Measurements from ENCODE around the gene SNRNP200. TPM values are rescaled to one million over a fixed set of nuclear protein-coding genes. Genes with fewer than 3 reads are reported as not detected.
A peak's percentile ranks its signal among the peaks of the same experiment; 100 is the strongest.

The SNRNP200 gene
- total and polyA plus RNA-seq, 2 donors (not counting 1 experiment from before 2014, with no cell fraction given), result 211 to 216 TPM

- Histone ChIP-seq H3K9ac (ENCODE audit: low read length) (no peak overlapping the region), H3K4me1 (ENCODE audit: control insufficient read depth in 2 of 2, insufficient read depth in 2 of 2, low read length in 2 of 2) (peaks cover 15 to 40% of the 10 kb centered on the region in 2 donors), H3K79me2 (ENCODE audit: control insufficient read depth, insufficient read depth, low read length) (peaks cover 29% of the 10 kb centered on the region), H3K4me3 (ENCODE audit: control extremely low read depth in 1 of 5, extremely low read depth in 1 of 5, insufficient read depth in 1 of 5, low read depth in 2 of 5, low read length in 4 of 5) (no peak overlapping the region), H3K27ac (ENCODE audit: low read length in 2 of 2) (no peak overlapping the region), H3K9me3 (ENCODE audit: control extremely low read depth in 1 of 3, control insufficient read depth in 2 of 3, insufficient read depth in 1 of 3, low read length in 2 of 3) (no peaks in the 10 kb centered on the region), H3K27me3 (replicated peaks in 1 of 4; ENCODE audit: control extremely low read depth in 1 of 4, control insufficient read depth in 3 of 4, insufficient read depth in 4 of 4, low read length in 3 of 4) (no peaks in the 10 kb centered on the region), H3K4me2 (replicated peaks; ENCODE audit: low read depth, low read length, poor library complexity, severe bottlenecking) (no peak overlapping the region), H2AFZ (ENCODE audit: insufficient read depth, low read depth, low read length, poor library complexity, severe bottlenecking) (no peak overlapping the region), H3K36me3 (replicated peaks in 1 of 2; ENCODE audit: control extremely low read depth in 1 of 2, control insufficient read depth in 1 of 2, extremely low read depth in 1 of 2, insufficient read depth in 2 of 2, low read length in 1 of 2) (no peaks in the 10 kb centered on the region), H4K20me1 (ENCODE audit: control insufficient read depth, insufficient read depth, low read length, poor library complexity, severe bottlenecking) (no peaks in the 10 kb centered on the region)
- H3K27me3 Mint-ChIP-seq, result no peaks in the 10 kb centered on the region
- DNase-seq (no peak), ATAC-seq (ENCODE audit: low read depth) (no peak)
- WGBS (ENCODE audit: insufficient coverage), result 85% methylated on average over 1 of the region's 9 CpGs
- H3K4me3 Mint-ChIP-seq, result no peak overlapping the region
- no peaks in the 10 kb centered on the region for H3K9me3 Mint-ChIP-seq (ENCODE audit: insufficient read depth)
- H3K4me1 Mint-ChIP-seq, result peaks cover 57% of the 10 kb centered on the region
- ChIA-PET POLR2A (interaction anchor here (0.6 kb wide), 1 partner anchor 35 kb away, joined by 4 read pairs; the partner anchor contains the start of gene SNRNP200), CTCF (no interaction called here)
- intact Hi-C loops (cut with micrococcal nuclease), result no loop called here
- peak overlapping the region; percentile 57 for H3K27ac Mint-ChIP-seq
- TF ChIP-seq CTCF (IDR thresholded peaks at IDR 0.05) (no peak), EZH2 (IDR thresholded peaks at IDR 0.05; ENCODE audit: borderline replicate concordance, insufficient read depth, low read depth, low read length, poor library complexity, severe bottlenecking) (no peak)
These were observed 35.4 kb upstream of the SNRNP200 start for GRCh38 chr2:96340493-96341414.

GRCh38 chr2:96336873-96337272 lies 31.5 kb upstream of the SNRNP200 start:
- H3K4me3 Mint-ChIP-seq, result no peak overlapping the region
- Histone ChIP-seq H4K20me1 (ENCODE audit: control insufficient read depth, insufficient read depth, low read length, poor library complexity, severe bottlenecking) (no peaks in the 10 kb centered on the region), H3K4me2 (replicated peaks; ENCODE audit: low read depth, low read length, poor library complexity, severe bottlenecking) (peak overlapping the region; percentile 1), H3K4me3 (ENCODE audit: control extremely low read depth in 1 of 5, extremely low read depth in 1 of 5, insufficient read depth in 1 of 5, low read depth in 2 of 5, low read length in 4 of 5) (no peak overlapping the region), H3K27ac (ENCODE audit: low read length in 2 of 2) (no peak overlapping the region), H3K79me2 (ENCODE audit: control insufficient read depth, insufficient read depth, low read length) (peaks cover 31% of the 10 kb centered on the region), H3K36me3 (replicated peaks in 1 of 2; ENCODE audit: control extremely low read depth in 1 of 2, control insufficient read depth in 1 of 2, extremely low read depth in 1 of 2, insufficient read depth in 2 of 2, low read length in 1 of 2) (no peaks in the 10 kb centered on the region), H3K9ac (ENCODE audit: low read length) (no peak overlapping the region), H3K4me1 (ENCODE audit: control insufficient read depth in 2 of 2, insufficient read depth in 2 of 2, low read length in 2 of 2) (peaks cover 14 to 22% of the 10 kb centered on the region in 2 donors), H3K27me3 (replicated peaks in 1 of 4; ENCODE audit: control extremely low read depth in 1 of 4, control insufficient read depth in 3 of 4, insufficient read depth in 4 of 4, low read length in 3 of 4) (no peaks in the 10 kb centered on the region), H3K9me3 (ENCODE audit: control extremely low read depth in 1 of 3, control insufficient read depth in 2 of 3, insufficient read depth in 1 of 3, low read length in 2 of 3) (no peaks in the 10 kb centered on the region), H2AFZ (ENCODE audit: insufficient read depth, low read depth, low read length, poor library complexity, severe bottlenecking) (peak overlapping the region; percentile 2)
- WGBS (ENCODE audit: insufficient coverage), result 33% methylated on average over 2 of the region's 3 CpGs
- ATAC-seq (ENCODE audit: low read depth), result no peak
- peak overlapping the region; percentile 69 for H3K27ac Mint-ChIP-seq
- ChIA-PET CTCF (interaction anchor here (1.2 kb wide), 3 partner anchors 12 to 344 kb away, joined by 3 to 4 read pairs (median 3); partner anchors contain the start of gene ITPRIPL1), POLR2A (interaction anchor here (0.5 to 4.0 kb wide), 2 partner anchors 16 to 18 kb away, joined by 3 to 28 read pairs; no protein-coding TSS in a partner anchor)
- H3K9me3 Mint-ChIP-seq (ENCODE audit: insufficient read depth), result no peaks in the 10 kb centered on the region
- no peaks in the 10 kb centered on the region for H3K27me3 Mint-ChIP-seq
- peaks cover 37% of the 10 kb centered on the region for H3K4me1 Mint-ChIP-seq
- intact Hi-C loops (cut with micrococcal nuclease), result loop anchor here (5.0 kb wide), 1 partner anchor 480 kb away; the partner anchor contains the start of gene CNNM3
- DNase-seq, result no peak
- TF ChIP-seq EZH2 (IDR thresholded peaks at IDR 0.05; ENCODE audit: borderline replicate concordance, insufficient read depth, low read depth, low read length, poor library complexity, severe bottlenecking) (no peak), CTCF (IDR thresholded peaks at IDR 0.05) (no peak)
